Cortex of kidney (tissue), 1 donor: ENCODE data around the gene GGTLC3.
"Not testable (repeated sequence)": the region's sequence is repeated elsewhere in the genome, so short reads cannot be mapped to it uniquely, and the experiment has no call there.

Source experiments
- DNase-seq: peaks from one replicate; lab custom pipeline; 2025; lab: John Stamatoyannopoulos, UW

GGTLC3 gene

DNA sequence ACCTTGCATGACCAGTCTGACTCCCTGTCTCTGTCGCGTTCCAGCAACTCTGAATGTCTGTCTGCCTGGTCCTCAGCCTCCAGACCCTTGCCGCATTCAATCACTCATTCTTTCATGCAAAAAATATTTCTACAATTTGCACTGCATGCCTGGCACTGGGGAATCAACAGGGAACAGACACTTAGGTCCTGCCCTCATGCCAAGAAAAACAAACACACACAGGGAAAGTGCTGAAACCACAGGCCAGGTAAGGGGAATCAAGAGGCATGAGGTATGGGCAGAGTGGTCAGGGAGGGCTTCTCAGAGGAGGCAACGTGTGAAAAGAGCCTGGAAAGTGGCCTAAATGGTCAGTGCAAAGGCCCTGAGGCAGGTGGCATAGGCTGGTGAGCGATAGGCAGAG, at the start of gene GGTLC3:
GGTLC3 (minus strand) TSS at position 101 of the 400 bp plus-strand sequence. CDS start 264 bp downstream, outside the sequence.
- DNase-seq: not testable (repeated sequence)

DNA sequence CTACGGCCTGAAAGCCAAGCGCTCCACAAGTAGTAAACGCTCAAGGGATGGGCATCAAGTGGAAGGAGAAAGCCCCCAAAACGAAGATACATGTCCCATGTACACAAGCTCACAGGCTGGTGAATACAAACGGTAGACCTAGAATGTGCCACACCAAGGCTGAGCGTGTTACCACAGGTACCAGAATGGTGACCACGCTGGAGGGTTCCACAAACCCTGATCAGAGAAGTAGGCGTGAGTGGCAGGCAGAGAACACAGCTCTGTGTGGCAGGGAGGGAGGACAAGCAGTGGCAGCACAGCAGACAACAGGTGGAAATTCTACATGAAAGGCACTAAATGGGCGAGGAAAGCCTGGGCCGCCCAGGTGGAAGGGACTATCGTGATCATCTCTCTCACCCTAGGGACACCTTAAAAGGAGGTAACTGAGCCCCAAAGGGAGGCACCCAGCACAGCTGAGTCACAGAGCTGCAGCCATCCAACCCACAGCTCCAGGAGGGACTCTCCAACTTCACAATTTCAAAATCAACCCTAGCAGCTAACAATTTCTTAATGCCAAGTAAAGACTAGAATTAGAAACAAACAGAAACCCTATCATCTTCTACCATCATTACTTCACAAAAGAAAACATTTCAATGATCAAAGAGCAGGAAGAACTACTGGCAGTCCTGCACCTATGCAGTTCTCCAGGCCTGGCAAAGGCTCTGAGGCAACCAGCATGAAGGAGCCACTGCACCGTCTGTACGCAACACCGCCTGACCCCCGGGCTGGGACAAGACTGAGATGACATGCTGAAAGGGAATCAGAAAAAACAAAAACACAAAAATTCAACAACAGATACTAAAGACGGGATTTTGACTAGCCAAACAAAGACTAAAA, 42.4 kb upstream of the GGTLC3 start:
- DNase-seq: not testable (repeated sequence)

DNA sequence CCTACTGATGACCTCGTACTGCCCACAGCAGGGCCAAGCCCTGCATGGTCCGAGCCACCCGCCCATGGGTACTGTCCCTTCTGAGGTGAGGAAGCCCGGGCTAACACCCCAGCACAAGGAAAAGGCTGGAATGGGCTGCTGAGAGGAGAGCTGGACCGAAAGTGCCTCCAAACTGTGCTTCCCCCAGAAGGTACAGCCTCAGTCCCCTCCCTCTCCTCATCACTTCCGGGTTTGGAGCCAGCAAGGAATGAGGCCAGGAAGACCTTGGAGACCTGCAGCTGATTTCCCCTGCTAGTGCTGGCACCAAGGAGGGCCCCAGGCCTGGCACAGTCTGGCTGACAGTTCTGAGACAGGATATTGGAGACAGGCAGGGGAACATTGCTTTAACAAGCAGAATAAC, 41.0 kb upstream of the GGTLC3 start:
- not testable (repeated sequence) for DNase-seq

DNA sequence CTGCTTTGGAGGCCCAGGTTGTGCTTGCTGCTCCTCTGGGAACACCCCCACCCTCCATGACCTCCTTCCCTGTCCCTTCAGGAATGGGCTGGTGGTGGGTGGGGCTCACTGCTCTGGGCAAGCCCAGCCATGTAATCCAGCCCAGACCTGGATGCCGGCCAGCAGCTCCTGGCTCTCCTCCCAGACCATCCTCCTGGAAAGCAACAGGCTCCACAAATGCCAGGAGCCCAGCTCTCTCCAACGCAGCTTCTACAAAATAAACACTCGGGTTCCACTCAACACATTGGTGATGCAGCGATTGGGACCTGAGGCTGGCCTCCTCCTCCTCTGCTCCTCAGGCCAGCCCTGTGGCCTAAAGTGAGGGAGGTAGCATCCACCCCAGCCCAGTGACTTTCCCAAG, 40.6 kb upstream of the GGTLC3 start:
- DNase-seq: not testable (repeated sequence)

DNA sequence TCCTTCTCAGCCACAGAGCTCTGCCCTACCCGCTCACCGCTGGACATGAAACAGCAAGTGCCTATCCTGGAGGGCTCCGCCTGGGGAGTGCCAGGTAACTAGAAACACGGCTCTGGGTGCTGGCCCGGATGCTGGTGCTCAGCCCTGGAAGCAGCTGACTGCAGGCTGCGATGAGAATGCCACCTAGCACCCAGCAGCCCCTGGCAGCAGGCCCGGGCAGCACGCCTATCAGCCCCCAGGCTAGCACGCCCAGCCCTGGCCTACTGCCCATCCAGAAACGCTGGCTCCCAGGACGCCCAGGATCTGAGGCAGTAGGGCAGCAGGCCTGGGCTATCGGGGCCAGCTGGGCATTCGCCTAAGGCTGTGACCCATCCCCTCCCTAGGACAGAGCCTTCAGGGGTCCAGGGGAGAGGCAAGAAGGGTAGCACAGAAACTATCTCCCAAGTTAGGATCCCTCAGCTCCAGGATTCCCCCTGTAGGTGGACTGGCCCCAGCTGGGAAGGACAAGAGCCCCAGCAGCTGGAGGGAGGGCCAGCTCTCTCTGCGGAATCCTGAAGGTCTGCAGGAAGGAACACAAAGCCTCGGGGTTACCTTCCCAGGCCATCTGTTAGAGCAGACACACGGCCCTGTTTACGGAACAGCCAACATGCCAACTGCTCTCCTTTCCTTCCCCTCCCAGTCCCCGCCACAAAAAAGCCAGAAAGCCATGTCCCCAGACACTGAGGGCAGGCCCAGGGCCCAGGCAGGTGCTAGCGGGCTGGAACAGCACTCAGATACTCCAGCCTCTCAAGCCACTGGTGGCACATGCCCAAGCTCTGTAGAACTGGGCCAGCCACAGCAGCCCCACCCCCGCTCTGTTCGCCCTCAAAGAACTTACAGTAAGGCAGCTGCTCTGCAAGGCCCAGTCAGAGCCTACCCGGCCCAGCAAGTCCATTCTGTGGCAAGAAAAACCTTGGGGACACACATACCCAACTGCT, 36.6 kb upstream of the GGTLC3 start:
- not testable (repeated sequence) for DNase-seq

DNA sequence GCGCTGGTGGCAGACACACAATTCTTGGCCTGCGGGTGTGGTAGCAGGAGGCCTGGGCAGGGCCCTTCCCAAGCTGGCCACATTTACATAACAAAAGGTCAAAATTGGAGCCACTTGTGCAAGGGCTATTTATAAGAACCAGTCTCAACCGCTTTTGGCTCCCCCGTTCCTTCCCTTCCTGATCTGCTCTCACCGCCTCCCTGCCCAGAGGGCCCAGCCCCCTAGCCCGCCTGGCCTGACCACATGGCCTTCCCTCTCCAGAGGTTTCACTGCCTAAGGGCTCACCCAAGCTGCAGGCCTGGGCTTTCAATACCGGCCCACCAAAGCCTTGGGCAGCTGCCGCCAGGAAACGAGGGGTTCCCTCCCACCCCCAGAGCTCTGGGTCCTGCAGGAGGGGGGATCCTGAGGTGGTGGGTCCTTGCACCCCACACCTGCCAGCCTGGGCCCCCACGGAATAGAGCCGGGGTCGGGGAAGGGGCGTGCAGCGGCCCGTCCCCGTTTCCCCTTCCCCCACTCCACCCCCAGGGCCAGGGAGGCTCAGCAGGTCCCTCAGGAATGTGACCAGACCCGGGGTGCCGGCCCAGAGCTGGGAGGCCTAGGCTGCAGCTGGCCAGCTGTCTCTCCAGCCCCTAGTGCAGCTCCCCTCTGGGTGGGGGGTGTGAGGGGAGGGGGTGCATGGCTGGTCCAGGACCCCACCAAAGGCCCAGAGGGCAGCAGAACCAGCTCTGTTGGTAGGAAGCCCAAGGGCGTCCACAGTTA, 35.1 kb upstream of the GGTLC3 start:
- DNase-seq: not testable (repeated sequence)

DNA sequence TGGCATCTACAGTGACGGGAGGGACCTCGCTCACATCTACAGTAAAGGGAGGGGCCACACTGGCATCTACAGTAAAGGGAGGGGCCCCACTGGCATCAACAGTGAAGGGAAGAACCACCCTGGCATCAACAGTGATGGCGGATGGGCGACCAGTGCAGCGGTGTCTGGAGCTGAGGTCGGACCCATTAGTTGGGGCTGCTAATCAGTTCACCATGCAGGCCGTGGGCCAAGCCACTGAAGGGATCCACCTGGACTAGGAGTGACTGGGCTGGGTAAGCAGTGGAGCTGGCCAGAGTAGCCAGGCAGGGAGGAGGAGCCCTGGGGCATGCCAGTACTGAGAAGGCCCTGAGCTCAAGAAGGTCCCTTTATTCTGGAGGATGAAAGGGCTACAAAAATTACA, 33.1 kb upstream of the GGTLC3 start:
- not testable (repeated sequence) for DNase-seq

DNA sequence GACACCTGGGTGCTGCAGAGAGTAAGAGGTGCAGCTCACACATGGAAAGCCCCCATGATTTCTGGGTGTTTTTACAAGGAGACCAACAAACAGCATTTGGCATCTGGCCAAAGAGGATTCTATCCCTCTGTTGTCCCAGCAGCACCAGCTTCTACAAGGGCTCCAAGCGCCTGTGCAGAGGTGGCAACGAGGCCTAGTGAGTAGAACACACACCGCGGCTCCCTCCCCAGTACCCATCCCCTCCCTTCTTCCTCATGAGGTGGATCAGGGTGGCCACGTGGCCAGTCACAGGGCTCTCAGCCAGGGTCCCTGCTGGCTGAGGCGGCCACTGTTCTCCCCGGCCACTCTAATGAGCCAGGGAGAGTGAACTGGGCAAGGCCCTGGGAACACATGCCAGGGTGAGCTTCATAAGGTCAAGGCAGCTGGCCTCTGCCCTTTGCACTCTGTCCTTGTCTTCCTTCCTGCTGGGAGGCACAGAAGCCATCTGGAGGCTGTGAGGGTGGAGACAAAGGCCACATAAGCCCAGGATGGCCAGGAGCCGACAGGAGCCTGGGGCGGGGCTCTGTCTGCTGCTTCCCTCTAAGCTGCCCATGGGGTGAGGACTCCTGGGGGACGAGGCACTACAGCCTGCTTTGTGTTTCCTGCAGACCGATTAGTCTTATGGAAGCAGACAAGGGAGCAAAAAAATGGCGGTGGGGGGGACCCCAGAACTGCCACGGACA, 31.7 kb upstream of the GGTLC3 start:
- not testable (repeated sequence) for DNase-seq

DNA sequence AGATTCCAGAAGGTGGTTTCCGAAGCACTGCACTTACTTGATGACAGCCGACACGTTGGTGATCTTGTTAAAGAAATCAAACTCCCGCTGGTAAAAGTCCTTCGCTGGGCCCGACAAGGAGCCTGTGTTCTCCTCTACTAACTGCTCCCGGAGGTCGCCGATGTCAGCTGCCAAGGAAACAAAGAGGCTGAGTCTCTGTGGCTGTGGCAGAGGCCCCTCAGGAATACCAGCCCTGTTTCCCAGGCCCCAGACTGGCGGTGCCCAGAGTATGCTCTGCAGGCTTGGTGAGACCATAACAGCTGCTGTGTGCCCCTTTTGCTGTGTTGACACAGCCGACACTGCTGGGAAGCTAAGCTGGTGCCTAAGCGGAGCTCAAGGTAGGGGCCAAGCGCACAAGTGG, 26.7 kb upstream of the GGTLC3 start:
- DNase-seq: not testable (repeated sequence)

DNA sequence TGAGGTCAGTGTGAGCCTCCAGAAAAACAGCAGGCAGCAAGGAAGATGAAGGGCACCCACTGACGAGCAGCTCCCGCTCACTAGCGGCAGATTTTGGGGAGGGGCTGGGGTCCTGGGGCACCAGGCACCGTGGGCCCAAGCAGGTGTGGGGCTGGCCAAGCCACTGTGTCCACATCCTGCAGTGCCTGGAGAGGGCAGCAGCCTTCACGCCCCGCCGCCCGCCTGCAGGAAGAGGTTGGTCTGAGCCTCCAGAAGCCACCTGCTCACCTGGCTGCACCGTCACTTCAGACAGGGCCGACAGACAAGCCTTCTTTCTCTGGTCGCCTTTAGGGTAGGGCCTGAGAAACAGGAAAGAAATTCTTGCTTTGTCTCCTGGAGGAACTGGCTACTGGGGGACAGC, 25.4 kb upstream of the GGTLC3 start:
- not testable (repeated sequence) for DNase-seq

DNA sequence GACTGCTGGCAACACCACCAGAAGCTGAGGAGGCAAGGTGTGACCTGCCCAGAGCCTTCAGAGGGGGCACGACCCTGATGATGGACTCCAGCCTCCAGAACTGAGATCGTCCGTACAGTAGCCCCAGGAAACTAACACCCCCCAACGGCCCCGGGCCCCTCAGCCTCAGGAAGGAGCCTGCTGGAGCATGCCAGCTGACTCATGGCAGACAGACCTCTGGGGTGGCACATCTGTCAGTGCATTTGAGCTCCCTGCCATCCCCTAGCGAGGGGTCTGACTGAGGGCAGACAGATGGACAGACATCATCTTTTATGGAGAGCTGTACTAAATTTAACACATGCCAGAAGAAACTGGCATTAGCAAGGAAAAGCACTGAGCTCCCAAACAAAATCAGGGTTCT, 22.0 kb upstream of the GGTLC3 start:
- not testable (repeated sequence) for DNase-seq

DNA sequence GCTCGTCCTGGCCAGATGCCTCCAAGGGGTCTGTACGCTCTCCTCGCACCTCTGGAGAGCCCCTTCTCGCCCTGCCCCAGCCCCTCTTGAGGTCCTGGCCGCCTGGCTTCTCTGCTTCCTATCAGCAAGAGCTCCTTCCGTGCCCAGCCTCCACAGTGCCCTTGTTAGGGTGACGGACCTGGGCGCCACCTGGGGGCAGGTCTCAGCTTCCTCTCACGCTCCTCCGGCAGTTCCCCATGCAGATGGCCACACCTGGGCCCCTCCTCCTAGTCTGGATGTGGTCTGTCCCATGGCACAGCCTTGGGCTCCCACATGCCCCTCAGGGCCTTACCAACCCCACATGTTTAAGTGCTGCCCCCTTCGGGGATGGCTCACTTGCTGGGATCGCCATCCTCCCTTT, 16.4 kb upstream of the GGTLC3 start:
- not testable (repeated sequence) for DNase-seq

DNA sequence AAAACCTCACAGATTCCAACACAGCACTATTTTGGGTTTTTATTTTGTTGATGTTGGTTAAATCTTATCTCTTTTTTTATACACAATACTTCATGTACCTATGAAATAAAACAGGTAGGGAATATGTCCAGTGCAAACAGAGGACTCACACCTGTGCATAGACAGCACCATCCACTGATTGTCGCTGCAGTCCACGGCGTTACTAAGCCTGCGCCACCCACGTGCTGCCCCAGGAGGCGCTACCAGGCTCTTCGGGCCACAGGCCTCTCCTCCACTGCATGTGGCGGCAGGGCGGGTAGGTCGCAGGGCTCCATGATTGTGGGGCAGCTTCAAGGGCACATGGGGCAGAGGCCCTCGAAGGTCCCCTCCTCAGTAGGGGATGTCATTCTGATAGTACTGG, 15.7 kb upstream of the GGTLC3 start:
- not testable (repeated sequence) for DNase-seq

DNA sequence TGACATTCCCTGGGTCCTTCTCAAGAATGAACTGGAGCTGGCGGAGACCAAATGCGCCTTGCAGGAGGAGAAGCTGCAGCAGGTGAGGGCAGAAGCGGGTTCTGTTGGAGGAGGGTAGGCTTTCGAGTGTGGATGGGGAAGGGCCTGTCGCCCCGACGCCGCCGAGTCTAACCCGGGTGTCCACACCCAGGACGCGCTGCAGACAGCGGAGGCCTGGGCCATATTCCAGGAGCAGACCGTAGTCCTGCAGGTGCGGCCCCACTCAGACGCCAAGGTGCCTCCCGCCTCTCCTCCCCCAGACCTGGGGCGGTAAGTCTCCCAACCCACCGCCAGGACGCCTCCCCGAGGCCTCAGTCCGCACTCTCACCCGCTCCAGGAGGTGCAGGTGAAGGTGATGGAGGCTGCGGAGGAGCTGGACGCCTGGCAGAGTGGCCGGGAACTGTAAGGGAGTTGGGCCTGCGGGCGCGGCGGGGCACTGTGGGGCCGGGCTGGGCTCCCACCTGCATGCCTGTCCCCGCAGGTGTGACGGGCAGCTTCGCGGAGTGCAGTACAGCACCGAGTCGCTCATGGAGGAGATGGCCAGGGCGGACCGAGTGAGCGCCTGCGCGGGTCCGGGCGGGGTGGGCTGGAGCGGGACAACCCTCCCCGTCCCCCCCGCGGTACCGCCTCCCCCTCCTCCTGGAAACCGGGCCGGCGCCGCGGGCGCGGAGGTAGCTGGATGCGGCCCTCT, 11.6 kb upstream of the GGTLC3 start:
- not testable (repeated sequence) for DNase-seq

DNA sequence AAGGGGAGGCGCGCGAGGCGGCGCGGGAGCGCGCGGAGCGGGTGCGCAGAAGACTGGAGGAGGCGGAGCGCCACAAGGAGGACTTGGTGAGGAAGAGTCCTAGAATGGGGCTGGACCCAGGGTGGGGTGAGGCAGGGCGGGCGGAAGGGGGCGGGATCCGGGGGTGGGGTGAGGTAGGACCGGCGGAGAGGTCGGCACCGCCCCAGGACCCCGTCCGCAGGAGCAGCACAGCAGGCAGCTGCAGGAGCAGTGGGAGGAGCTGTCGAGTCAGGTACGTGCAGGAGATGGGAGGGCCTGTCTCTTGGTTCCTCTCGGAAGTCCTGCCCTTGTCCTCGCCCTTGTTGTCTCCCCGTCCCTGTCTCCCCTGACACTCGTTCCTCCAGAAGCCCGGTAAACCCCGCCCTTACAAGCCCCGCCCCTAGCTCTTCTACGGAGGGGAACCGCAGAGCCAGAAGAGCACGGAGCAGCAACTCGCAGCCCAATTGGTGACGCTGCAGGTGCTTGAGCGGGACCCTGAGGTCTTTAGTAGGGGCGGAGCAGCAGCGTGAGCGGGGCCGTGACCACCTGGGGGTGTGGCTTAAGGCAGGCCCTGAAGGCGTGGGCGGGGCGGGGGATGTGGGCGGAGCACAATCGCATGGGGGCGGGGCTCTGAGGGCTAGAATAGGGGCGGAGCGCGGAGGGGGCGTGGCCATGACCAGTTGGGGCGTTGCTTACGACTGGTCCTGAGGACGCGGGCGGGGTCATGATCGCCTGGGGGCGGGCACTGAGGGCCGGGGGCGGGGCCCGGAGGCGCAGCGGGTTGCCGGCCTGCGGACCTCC, 10.8 kb upstream of the GGTLC3 start:
- DNase-seq: not testable (repeated sequence)

DNA sequence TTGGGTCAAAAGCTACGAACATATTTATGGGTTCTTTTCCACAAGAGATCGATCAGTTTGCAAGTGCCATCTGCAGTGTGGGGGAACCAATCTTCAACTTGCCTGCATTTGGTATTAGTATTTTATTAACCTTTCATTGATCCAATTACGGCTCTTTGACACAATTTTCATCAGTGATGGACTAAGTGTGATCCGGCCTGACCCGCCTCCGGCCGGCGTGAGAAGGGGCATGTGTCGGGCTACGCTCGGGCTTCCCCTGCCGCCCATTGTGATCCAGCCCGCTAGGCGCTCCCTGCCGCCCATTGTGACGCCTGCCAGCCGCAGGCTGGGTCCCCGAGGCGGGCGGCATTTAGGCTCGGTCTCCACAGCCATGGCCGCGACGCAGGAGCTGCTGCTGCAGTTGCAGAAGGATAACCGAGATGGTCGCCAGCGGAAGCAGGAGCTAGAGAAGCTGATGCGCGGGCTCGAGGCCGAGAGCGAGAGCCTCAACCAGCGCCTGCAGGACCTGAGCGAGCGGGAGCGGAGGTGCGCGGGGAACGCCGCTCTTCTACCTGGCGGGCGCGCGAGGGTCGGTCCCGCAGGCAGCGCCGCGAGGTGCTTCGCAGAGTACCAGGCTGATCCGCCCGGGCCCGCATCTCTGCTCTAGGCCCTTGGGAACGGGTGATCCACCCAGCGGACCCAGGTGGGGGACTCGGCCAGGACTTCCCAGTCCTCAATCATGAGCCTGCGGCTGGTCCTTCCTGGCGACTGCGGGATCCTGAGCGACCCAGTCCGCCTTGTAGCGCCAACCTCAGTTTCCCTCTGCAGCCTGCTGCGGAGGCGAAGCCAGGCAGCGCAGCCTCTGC, 10.0 kb upstream of the GGTLC3 start, which contains the start of gene TMEM191B:
TMEM191B (plus strand) TSS at position 51 of the 845 bp plus-strand sequence; CDS start at position 230, 179 bp downstream.
- not testable (repeated sequence) for DNase-seq

DNA sequence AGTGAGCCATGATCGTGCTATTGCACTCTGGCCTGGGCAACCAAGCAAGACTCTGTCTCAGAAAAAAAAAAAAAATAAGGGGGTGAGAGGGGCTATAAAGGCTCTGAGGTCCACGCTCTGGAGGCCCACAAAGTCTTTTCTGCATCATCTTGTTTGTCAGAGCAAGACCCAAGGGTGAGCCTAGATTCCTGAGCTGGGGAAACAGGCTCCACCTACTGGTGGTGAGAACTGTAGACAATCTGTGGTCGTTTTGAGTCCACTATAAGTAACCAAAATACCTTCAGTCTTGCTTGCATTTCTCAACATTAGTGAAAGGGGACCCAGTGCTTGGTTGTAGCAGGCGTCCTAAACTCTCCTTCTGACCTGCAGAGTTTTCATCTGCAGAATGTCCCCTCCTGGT, 5.4 kb upstream of the GGTLC3 start:
- DNase-seq: not testable (repeated sequence)

DNA sequence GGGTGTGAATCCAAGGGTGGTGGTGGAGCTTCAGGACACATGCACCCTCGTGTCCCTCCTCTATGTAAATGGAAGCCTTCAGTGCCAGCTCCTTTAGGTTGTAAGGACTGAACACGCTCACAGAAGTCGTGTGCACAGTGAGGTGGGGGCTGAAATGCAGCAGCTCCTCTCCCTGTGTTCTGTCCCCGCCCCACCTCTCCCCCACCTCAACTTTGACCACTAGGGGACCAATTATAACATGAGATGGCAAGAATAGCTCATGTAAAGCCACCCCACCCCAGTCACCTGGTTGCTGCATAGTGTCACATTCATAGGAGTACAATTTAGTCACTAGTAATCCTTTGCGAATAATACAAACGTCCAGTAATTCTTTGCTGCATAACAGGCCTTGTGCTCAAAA, 4.8 kb upstream of the GGTLC3 start:
- not testable (repeated sequence) for DNase-seq
